Bronchial epithelial cell (primary cell): Measurements from ENCODE around the gene CA10. TPM values are rescaled to one million over a fixed set of nuclear protein-coding genes. Genes with fewer than 3 reads are reported as not detected.

Source experiments
- DNase-seq: peaks from one replicate; pipeline ENCODE4 v3.0.0-alpha.2; 2010; ENCODE audit warnings: low read depth
- FAIRE-seq: peaks from 2 replicates; lab custom pipeline; 2011; peaks lifted over from hg19 to GRCh38; lab: Jason Lieb, UNC
- H3K27me3 ChIP-seq: 2 replicates; pipeline ENCODE4 v1.5.1; 2011; ENCODE audit warnings: low read length; ENCODE audit not compliant: control insufficient read depth, insufficient read depth
- H3K36me3 ChIP-seq: 2 replicates; pipeline ENCODE4 v1.5.1; 2011; ENCODE audit warnings: low read length; ENCODE audit not compliant: control insufficient read depth, insufficient read depth
- H3K4me3 ChIP-seq: 2 replicates; pipeline ENCODE4 v1.5.1; 2011; ENCODE audit warnings: mild to moderate bottlenecking, low read depth, low read length, control low read depth
- CTCF ChIP-seq: IDR thresholded peaks from 2 replicates; pipeline ENCODE4 v1.5.1; 2011; ENCODE audit warnings: mild to moderate bottlenecking, moderate library complexity, low read length, control low read depth, inconsistent platforms; ENCODE audit not compliant: insufficient read depth, severe bottlenecking
- total RNA-seq: library from RNA; depleted of rRNA; stranded (reverse); fragments of >200 nt; gene quantifications from 2 replicates; pipeline ENCODE4 v1.2.1, GENCODE V29; 2014

CA10 gene
- total RNA-seq, 1 donor from 2014 or later: not detected

GRCh38 chr17:51677875-51678274 lies 480.6 kb downstream of the CA10 start:
- TF ChIP-seq CTCF: no peak
- no peaks in the 10 kb centered on the region for H3K36me3 ChIP-seq
- DNase-seq: no peak
- H3K4me3 ChIP-seq: no peak overlapping the region
- no peaks in the 10 kb centered on the region for H3K27me3 ChIP-seq
- no peak for FAIRE-seq

GRCh38 chr17:51676691-51677487 lies 481.6 kb downstream of the CA10 start:
- no peak for TF ChIP-seq CTCF
- H3K27me3 ChIP-seq: no peaks in the 10 kb centered on the region
- FAIRE-seq (no peak), DNase-seq (no peak)
- H3K4me3 ChIP-seq: no peak overlapping the region
- no peaks in the 10 kb centered on the region for H3K36me3 ChIP-seq

GRCh38 chr17:51674579-51675255 lies 483.8 kb downstream of the CA10 start:
- H3K36me3 ChIP-seq: no peaks in the 10 kb centered on the region
- no peak for FAIRE-seq
- no peaks in the 10 kb centered on the region for H3K27me3 ChIP-seq
- TF ChIP-seq CTCF: no peak
- no peak overlapping the region for H3K4me3 ChIP-seq
- no peak for DNase-seq

- Histone ChIP-seq H3K36me3 (no peaks in the 10 kb centered on the region), H3K4me3 (no peak overlapping the region), H3K27me3 (no peaks in the 10 kb centered on the region)
- FAIRE-seq (no peak), DNase-seq (peak; percentile 14)
- no peak for TF ChIP-seq CTCF
These were observed 485.4 kb downstream of the CA10 start for GRCh38 chr17:51673070-51673469.

- H3K36me3 ChIP-seq: no peaks in the 10 kb centered on the region
- no peak for FAIRE-seq
- H3K27me3 ChIP-seq: no peaks in the 10 kb centered on the region
- no peak for DNase-seq
- no peak overlapping the region for H3K4me3 ChIP-seq
- no peak for TF ChIP-seq CTCF
These were observed 486.4 kb downstream of the CA10 start for GRCh38 chr17:51672065-51672464.

- Histone ChIP-seq H3K27me3 (no peaks in the 10 kb centered on the region), H3K4me3 (no peak overlapping the region), H3K36me3 (no peaks in the 10 kb centered on the region)
- DNase-seq (no peak), FAIRE-seq (no peak)
- TF ChIP-seq CTCF: no peak
These were observed 487.6 kb downstream of the CA10 start for GRCh38 chr17:51670899-51671298.
